ENCODE results near the gene DROSHA. TPM values are rescaled to one million over a fixed set of nuclear protein-coding genes. Genes with fewer than 3 reads are reported as not detected.
"Not testable (repeated sequence)": the region's sequence is repeated elsewhere in the genome, so short reads cannot be mapped to it uniquely, and the experiment has no call there.

The DROSHA gene
- total RNA-seq, 1 experiment from 2014 or later = 47.1 TPM

- H3K27me3 ChIP-seq = no peaks in the 10 kb centered on the region
- H3K36me3 ChIP-seq = no peaks in the 10 kb centered on the region
- H3K4me3 ChIP-seq = no peak overlapping the region
- no peak for DNase-seq
- H3K9me3 ChIP-seq = peaks cover 15% of the 10 kb centered on the region
These were observed 148.2 kb downstream of the DROSHA start for GRCh38 chr5:31383734-31384133.

- Histone ChIP-seq H3K36me3 (no peaks in the 10 kb centered on the region), H3K4me3 (no peak overlapping the region), H3K27me3 (no peaks in the 10 kb centered on the region), H3K9me3 (peaks cover 6% of the 10 kb centered on the region)
- no peak for DNase-seq
These were observed 149.6 kb downstream of the DROSHA start for GRCh38 chr5:31382051-31382878.

GRCh38 chr5:31381299-31381698 lies 150.6 kb downstream of the DROSHA start:
- no peak for DNase-seq
- Histone ChIP-seq H3K9me3 (peaks cover 3% of the 10 kb centered on the region; the same call in 1 of the 2 replicates), H3K4me3 (no peak overlapping the region), H3K36me3 (no peaks in the 10 kb centered on the region), H3K27me3 (no peaks in the 10 kb centered on the region)

- no peak for DNase-seq
- Histone ChIP-seq H3K9me3 (no peaks in the 10 kb centered on the region), H3K4me3 (no peak overlapping the region), H3K27me3 (no peaks in the 10 kb centered on the region), H3K36me3 (no peaks in the 10 kb centered on the region)
These were observed 151.8 kb downstream of the DROSHA start for GRCh38 chr5:31380049-31380448.

GRCh38 chr5:31378838-31379237 lies 153.1 kb downstream of the DROSHA start:
- DNase-seq = peak; percentile 10
- Histone ChIP-seq H3K27me3 (no peaks in the 10 kb centered on the region), H3K9me3 (no peaks in the 10 kb centered on the region), H3K4me3 (no peak overlapping the region), H3K36me3 (no peaks in the 10 kb centered on the region)

GRCh38 chr5:31378136-31378535 lies 153.8 kb downstream of the DROSHA start:
- H3K9me3 ChIP-seq = no peaks in the 10 kb centered on the region
- H3K27me3 ChIP-seq = no peaks in the 10 kb centered on the region
- no peak overlapping the region for H3K4me3 ChIP-seq
- no peaks in the 10 kb centered on the region for H3K36me3 ChIP-seq
- no peak for DNase-seq

GRCh38 chr5:31377274-31377946 lies 154.5 kb downstream of the DROSHA start:
- DNase-seq = no peak
- Histone ChIP-seq H3K4me3 (no peak overlapping the region), H3K36me3 (no peaks in the 10 kb centered on the region), H3K27me3 (no peaks in the 10 kb centered on the region), H3K9me3 (no peaks in the 10 kb centered on the region)

- Histone ChIP-seq H3K4me3 (no peak overlapping the region), H3K36me3 (no peaks in the 10 kb centered on the region), H3K27me3 (no peaks in the 10 kb centered on the region), H3K9me3 (no peaks in the 10 kb centered on the region)
- DNase-seq = no peak
These were observed 155.7 kb downstream of the DROSHA start for GRCh38 chr5:31375999-31376720.

GRCh38 chr5:31372124-31372523 lies 159.8 kb downstream of the DROSHA start:
- no peak for DNase-seq
- H3K27me3 ChIP-seq = no peaks in the 10 kb centered on the region
- no peaks in the 10 kb centered on the region for H3K36me3 ChIP-seq
- no peak overlapping the region for H3K4me3 ChIP-seq
- no peaks in the 10 kb centered on the region for H3K9me3 ChIP-seq

GRCh38 chr5:31366941-31367340 lies 165.0 kb downstream of the DROSHA start:
- Histone ChIP-seq H3K27me3 (no peaks in the 10 kb centered on the region), H3K4me3 (no peak overlapping the region)
- DNase-seq = peak; percentile 79

GRCh38 chr5:31365776-31366175 lies 166.1 kb downstream of the DROSHA start:
- DNase-seq = no peak
- Histone ChIP-seq H3K27me3 (no peaks in the 10 kb centered on the region), H3K4me3 (no peak overlapping the region), H3K9me3 (no peaks in the 10 kb centered on the region), H3K36me3 (no peaks in the 10 kb centered on the region)

More at GRCh38 chr5:31366941-31367340, 165.0 kb downstream of the DROSHA start:
- H3K36me3 ChIP-seq = no peaks in the 10 kb centered on the region
- no peaks in the 10 kb centered on the region for H3K9me3 ChIP-seq

GRCh38 chr5:31364881-31365636 lies 166.8 kb downstream of the DROSHA start:
- DNase-seq = peak; percentile 15
- H3K36me3 ChIP-seq = no peaks in the 10 kb centered on the region
- H3K4me3 ChIP-seq = no peak overlapping the region
- H3K9me3 ChIP-seq = no peaks in the 10 kb centered on the region
- H3K27me3 ChIP-seq = no peaks in the 10 kb centered on the region

- Histone ChIP-seq H3K4me3 (no peak overlapping the region), H3K9me3 (no peaks in the 10 kb centered on the region), H3K27me3 (no peaks in the 10 kb centered on the region), H3K36me3 (no peaks in the 10 kb centered on the region)
- DNase-seq = peak; percentile 70
These were observed 168.8 kb downstream of the DROSHA start for GRCh38 chr5:31362931-31363568.

- Histone ChIP-seq H3K4me3 (no peak overlapping the region), H3K9me3 (no peaks in the 10 kb centered on the region), H3K27me3 (no peaks in the 10 kb centered on the region), H3K36me3 (no peaks in the 10 kb centered on the region)
- no peak for DNase-seq
These were observed 169.4 kb downstream of the DROSHA start for GRCh38 chr5:31362529-31362900.

GRCh38 chr5:31361704-31362528 lies 170.0 kb downstream of the DROSHA start:
- not testable (repeated sequence) for H3K27me3 ChIP-seq, H3K4me3 ChIP-seq, H3K9me3 ChIP-seq, H3K36me3 ChIP-seq
- DNase-seq = peak; percentile 51

Measured in MG63 (cell line).